Measurements from ENCODE around the gene FAM181A.
A peak's percentile ranks its signal among the peaks of the same experiment; 100 is the strongest.

The FAM181A gene

DNA sequence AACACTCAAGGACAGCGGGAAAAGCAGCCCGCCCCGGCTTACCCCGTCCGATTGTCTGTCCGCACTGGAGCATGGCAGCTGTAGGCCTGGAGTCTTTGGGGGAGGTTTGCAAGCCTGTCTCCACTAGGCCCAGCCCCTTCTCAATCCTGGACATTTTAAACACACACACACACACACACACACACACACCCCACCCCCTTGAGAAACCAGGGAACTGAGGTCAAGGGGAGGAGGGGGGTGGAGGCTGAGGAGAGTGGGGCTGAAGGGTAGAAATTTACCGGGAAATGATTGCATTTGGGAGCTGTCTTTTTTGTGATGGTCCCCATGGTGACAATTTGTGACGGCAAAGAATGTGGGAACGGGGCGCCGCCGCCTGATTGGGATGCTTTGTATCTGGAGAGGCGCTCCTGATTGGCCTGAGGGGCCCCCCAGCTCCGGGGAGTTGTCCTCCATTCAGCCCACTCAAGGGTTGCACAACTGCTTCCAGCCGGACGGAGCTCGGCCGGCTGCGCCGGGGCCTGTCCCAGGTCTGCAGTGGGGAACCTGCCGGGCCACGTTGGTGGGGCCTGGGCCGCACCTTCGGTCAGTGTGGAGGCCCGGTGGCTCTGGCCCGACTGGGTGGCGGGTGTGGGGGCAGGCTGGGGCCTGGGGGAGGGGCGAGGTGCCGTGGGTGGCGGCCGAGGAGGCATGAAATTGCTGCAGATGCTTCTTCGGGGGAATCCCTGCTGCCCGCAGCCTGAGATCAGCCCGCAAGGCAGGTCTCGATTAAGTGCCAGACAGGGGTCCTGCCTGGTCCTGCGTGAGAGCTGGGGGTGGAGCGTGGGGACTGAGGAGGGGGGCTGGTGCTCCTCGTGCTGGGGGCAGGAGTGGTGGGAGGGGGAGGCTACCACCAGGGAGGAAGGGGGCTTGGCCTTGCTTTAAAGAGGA lies at the start of gene FAM181A:
Gene FAM181A (plus strand): TSS at position 472 of the 927 bp plus-strand sequence. CDS start 942 bp downstream, outside the sequence.
- DNase-seq (ENCODE audit: low read depth) = no peak

DNA sequence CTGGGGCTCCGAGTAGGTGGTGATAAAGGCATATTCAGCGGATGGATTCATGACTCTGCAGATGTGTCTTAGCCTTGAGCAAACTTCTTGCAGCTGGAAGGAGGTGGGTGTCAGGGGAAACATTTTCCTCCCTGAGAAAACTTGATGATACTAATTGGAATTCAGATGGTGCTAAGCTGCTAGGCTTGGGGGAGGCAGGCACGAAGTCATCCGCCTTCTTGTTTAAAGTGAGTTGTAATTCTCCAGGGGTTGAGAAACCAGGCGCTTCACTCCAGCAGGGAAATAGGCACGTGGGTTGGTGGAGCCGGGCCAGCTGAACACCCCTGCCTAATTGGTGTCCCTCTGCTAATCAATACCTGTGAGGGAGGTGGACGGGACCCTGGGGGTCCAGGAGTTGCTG lies 48.9 kb upstream of the FAM181A start:
- no peak for DNase-seq (ENCODE audit: low read depth)

DNA sequence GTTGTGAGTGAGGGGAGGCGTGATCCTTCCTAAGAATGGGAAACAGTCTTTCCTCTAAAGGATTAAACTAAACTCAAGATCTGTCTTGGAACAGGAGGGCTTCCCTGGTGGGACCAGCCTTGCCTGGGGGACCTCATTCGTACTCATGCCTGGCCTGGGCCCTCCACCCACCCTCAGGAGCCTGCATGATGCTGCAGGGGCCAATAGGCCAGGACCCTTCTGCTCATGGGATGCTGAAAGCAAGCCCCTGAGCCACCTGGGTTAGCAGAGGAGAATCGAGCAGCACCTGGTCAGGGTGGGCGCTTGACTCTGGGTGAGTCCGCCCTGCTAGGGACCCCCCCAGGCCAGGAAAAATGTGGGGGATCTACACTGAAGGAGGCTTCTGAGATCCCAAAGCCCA lies 48.3 kb upstream of the FAM181A start:
- no peak for DNase-seq (ENCODE audit: low read depth)

DNA sequence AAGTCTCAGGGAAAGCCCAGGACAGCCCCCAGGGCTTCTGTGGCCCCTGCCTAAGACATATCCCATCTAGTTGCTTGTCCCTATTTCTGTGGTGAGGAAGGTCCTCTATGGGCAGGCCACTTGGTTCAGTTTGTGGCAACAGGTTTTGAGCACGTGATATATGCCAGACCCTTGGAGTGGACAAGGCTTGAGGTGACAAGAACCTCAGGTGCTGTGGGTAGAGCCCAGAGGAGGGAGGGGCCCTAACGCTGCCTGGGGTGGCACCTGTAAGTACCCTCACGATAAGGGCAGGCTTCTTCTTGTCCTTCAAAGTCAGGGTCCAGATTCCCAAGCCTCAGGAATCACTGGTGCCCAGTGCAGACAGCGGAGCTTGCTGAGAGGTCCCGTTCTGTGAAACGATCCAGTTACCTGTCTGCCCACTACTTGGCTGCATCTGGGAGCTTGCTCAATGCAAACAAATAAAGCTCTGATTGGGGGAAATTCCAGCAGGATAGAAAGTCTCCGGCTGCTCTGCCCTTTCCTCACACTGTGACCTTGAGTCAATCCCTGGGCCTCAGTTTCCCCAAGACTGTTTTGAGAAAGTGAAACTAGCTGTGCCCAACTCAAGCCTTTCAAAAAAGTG lies 47.7 kb upstream of the FAM181A start:
- no peak for DNase-seq (ENCODE audit: low read depth)

DNA sequence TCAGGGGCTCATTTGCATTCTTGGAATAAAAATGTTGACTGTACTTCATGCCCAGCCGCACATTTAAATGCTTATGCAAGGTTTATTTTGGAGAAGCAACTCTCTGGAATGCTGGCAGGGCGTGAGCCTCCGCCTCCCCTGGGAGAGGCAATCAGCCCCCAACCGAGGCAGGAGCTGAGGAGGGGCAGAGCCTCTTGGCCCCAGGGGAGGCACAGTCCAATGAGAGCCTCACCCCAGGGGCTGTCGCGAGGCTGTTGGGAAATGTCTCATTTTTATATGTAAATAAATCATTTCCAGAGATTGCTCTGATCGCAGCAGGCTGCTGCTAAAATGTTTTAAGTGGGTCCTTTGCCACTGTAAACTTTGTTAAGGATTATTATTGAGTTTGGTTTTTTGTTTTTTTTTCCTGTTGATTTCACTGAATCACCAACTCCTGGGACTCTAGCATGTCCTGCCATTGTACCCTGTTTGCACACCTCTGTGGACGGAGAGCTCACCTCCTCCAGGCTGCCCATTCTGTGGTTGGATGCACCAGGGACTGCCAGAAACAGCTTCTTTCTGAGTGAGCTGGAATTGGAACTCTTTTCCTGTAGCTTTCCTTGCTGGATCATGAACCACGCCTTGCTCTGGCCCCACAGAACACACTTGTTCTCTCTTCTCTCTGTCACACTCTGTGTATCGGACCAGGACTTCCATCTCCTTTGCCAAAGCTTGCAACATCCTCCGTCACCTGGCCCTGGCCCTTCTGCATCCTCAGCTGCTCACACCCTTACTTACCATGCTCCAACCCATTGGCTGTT lies 46.9 kb upstream of the FAM181A start:
- DNase-seq (ENCODE audit: low read depth) = peak; percentile 4

DNA sequence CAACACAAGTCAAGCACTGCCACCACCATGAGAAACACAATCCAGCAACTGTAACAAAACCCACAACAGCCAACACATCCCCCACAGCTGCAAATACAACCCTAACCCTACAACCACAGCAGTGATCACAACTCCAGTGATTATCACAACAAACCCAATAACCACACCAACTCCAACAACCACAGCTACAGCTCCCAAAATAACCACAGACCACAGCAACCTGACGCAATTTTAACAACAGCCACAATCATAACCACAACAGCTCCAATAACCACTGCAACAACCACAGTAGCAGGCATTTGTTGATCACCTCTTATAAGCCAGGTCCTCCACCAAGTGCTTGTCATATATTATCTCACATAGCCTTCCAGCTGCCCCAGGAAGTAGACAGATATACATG lies 42.2 kb upstream of the FAM181A start:
- DNase-seq (ENCODE audit: low read depth) = no peak

DNA sequence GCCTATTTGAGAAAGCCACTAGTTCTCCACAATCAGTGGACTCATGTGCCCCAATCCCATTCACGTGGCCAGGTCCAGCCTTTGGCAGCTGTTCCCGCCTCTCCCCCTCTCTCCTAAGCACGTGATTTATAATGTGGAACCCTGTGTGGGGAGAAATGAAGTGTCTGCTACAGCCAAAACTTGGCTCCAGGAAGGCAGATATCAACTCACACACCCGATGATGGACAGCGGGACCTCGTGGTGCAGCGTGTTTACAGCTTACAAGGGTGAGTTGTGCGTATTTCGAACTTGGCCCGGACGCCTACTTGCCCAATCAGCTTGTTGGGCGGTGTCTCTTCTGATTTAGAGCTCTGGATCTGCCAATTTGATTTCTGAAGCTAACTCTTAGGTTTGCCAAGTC lies 38.1 kb upstream of the FAM181A start:
- DNase-seq (ENCODE audit: low read depth) = no peak

DNA sequence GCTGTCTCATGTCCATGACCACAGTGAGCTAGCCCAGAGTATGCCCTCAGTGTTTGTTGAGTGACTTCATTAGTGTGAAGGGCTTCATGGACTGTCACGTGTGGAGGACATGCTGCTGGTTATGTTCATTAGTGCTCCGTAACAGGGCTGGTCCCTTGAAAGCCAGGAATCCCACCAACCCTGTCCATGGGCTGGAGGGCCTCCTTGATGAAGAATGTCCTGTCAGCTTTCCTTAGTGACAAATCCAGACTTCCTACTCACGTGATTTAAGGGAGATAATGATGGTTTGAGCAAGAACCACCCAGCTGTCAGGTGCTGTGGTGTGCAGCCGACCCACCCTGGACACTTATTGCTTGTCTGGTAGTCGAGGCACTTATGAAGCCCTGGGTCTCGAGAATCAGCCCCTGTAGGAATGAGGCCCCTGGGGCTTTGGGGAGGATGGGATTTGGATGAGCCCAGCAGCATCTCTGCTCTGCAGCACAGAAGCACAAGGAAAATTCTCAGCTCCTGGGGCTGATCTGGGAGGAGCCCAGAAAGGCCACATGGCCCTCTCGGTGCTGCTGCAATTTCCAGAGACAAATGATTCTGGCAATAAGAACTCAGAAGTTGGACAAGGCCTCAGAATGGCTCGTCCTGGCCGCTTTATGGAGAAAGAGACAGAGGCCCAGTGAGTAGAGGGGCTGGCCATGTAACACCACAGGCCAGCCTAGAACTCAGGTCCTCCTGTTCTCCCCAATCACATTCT lies 37.2 kb upstream of the FAM181A start:
- no peak for DNase-seq (ENCODE audit: low read depth)

DNA sequence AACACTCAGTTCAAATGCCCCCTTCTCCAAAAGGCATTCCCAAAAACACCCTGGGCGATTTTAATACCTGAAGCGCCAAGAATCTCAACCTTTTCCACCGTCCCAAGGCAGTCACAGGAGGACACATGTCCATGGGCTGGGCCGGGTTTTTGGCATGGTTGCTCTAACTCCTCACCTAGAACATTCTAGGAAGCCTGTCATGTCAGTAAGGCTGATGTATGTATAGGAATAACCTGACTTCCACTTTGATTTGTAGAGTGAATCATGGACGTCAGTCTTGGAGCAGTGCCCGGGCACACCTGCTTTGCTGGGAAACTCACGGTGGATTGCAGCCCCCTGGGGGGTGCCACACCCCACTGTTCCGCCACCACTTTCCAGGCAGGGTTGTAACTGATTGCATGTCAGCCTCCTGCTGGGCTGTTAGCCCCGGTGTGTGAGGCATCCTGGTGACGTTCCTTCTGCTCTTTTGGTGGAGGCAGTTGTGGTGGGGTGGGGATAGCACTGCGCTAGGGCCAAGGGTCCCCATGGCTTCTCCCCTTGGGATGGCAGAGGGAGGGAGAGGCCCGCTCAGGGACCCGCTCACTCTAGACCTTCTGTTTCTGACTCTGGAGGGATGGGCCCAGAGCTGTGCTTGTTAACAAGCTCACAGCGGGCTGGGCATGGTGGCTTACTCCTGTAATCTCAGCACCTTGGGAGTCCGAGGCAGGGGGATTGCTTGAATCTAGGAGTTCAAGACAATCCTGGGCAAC lies 35.2 kb upstream of the FAM181A start:
- DNase-seq (ENCODE audit: low read depth) = no peak

DNA sequence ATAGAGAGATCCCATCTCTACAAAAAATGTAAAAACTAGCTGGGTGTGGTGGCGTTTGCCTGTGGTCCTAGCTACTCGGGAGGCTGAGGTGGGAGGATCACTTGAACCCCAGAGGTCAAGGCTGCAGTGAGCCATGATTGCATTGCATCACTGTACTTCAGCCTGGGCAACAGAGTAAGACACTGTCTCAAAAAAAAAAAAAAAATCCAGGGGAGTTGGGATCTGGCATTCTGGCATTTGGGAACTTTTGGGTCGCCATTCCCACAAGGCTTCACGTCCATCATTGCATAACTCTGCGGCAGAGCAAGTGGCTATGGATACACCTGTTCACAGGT lies 34.7 kb upstream of the FAM181A start:
- DNase-seq (ENCODE audit: low read depth) = no peak

DNA sequence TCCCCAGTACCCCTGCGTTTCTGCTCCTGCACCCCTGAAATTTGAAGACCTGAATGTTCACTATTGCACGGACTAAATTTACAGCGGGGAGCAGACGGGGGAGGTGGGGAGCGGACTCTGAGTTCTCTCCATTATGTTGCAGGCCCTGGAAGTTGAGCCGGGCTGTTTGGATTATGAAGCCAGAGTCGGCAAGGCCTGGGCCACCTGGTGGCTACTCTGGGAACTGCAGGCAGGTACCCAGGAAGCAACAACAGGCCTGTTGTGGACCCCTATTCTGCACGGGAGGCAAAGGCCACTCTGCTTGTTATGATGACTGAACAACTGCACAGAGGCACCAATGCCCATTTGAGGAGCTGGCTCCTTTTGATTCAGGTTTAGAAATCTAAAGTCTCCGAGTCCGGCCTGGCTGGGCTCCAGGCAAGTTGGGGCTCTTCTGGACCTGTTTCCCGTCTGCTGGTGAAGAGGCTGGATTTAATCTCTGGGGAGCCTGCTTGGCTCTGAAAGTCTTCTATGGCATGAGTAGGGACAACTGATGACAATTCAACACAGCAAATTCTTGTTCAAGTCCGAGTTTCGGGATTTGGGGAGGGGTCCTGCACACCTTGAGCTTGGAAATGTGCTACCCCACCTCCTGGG lies 34.1 kb upstream of the FAM181A start:
- DNase-seq (ENCODE audit: low read depth) = no peak

DNA sequence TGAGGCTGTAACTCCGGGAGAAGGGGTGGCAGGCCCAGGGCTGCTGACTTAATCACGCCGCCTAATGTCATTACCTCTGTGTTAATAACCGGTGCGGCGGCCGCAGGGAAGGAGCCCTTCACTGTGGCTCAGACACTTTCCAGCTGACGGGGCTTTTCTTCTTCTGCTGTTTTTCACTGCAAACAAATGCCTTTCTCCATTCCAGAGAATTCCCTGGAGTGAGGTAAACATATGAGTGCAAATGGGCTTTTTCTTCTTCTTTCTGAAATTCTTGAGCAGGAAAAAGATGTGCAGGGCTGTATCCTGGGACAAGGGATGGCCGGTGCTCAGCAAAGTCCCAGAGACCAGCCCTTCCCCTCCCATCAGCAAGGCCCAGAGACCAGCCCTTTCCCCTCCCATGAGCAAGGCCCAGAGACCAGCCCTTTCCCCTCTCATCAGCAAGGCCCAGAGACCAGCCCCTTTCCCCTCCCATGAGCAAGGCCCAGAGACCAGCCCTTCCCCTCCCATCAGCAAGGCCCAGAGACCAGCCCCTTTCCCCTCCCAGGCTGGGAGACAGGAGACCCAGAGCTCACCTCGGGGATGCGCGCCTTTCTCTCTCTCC lies 33.4 kb upstream of the FAM181A start:
- DNase-seq (ENCODE audit: low read depth) = no peak

DNA sequence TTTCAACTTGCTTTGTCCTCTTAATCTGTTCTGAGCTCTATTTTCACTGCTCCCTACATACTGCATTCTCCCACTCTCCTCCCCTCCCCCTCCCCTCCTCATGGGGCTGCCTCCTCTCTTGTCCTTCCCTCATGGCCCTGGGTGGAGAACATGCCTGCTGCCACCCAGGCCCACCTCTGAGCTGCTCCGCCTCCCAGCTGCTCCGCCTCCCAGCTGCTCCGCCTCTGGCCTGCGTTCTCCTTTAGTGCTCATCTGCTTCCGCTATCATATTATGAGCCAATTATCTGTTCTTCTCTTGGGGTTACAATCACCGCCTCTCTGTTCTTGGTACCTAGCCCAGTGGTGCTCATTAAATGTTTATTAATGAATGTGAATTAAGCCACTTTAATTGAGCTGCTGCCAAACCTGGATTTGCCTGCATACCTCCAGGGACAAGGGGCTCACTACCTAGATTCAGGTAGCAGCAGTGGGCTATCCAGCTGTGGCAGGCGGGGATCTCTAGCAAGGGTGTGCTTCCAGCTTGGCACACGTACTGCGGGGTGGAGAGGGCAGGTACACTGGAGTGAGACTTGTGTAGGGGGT lies 32.0 kb upstream of the FAM181A start:
- DNase-seq (ENCODE audit: low read depth) = no peak

DNA sequence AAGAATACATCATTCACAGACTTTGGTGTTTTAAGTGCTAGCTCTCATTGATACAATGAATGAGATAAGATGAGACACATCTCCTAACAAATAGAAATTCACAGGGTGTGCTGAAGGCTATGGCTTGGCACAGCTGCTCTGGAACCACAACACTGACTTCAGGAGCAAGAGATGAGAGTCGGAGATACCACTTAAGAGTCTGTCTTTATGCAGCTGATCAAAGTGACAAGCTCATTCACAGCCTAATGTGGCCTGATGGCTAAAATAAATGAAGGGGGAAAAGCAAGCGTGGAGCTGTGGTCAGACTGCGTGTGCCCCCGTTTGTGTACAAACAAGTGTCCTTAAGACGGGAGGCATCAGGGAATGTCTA lies 29.7 kb upstream of the FAM181A start:
- DNase-seq (ENCODE audit: low read depth) = no peak

DNA sequence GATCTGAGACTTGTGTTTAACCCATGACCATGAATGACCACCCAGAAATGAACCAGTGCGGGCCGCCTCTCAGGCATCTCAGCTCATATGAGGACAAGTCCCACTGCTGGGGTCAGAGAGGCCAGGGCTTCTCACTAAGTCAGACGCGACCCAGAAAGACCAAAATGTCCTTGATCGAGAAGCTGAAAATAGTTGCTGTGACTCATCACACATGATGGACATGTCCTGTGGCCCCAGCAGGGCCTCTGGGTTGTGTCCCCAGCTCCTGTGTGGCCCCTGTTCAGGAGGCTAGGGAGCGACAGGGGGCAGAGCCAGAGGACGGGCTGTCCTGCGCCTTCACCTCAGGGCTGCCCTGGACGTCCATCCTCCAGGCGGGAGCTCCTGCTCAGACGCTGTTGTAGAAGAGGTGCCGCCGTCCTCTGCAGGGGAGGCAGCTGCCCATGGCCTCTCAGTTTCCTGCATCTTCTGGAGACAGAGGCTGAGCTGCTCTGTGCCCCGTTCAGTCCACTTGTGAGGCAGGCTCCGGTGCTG lies 29.0 kb upstream of the FAM181A start:
- DNase-seq (ENCODE audit: low read depth) = no peak

DNA sequence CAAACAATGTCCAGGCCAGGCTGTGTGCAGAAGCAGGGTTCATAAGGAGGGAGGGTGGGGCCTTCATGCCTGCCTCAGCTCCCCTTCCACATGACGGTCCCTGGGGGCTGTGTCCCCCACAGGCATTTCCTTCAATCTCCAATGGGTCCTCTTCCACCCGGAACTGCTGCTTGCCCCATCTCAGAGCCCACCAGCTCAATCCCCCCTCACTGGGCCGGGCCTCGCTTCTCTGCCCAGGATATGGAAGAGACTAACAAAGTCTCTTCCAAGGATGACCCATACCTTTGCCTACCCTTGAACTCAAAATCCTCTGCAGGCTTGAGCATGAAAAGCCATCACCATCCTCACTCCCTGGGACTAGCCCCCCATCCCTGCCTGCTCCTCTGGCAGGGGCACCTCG lies 28.4 kb upstream of the FAM181A start:
- no peak for DNase-seq (ENCODE audit: low read depth)

DNA sequence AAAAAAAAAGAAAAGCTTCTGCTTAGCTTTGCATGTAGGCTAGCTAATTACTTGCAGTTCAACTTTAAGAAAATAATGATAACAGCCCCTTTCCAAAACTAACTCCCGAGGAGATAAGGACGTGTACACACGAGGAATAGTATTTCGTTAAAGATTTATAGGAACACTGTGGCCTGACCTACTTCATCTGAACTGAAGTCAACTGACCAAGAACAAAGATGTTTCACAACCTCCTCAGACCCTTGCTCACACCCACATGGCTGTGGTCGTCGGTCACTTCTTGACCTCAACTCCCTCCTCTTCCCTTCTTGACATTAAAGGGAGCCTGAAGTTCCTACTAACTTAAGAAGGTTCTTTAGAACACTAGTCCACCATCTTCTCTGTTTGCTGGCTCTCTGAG lies 25.3 kb upstream of the FAM181A start:
- DNase-seq (ENCODE audit: low read depth) = no peak

DNA sequence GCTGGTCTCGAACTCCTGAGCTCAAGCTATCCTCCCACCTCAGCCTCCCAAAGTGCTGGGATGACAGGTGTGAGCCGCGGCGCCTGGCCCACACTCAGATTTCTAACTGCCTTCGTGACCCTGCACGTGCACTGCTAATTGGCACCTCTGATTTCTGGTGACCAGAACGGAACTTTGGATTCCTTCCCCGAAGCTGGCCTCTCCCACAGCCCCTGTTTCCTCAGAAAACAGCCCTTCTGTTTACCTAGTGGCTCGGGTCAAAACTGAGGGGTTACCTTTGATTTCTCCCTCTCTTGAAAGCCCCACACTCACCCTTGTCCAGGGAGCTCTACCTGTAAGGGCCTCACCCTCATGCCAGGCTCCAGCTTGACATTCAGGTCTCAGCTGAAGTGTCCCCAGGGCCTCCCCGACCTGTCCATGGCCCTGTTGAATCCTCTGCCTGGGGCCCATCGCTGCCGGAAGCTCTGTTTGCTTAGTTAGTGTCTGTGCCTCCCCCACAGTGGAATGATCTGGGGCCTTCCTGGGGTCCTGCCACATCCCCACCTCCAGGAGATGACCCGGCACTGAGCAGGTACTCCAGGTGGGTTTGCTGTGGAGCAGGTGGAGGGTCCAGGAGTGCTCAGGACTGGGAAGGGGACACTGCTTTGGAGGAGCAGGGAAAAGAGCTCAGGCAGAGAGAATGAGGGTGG lies 24.4 kb upstream of the FAM181A start:
- no peak for DNase-seq (ENCODE audit: low read depth)

All from stromal cell of bone marrow (primary cell).